Peyer's patch (tissue), 4 donors: ENCODE measurements around the gene WIPF1.

Experiments
- POLR2A ChIP-seq, 2 donors: fragments of 450-650 bp; IDR thresholded peaks; one replicate each; pipeline ENCODE4 v1.5.1; 2017; ENCODE audit warnings: antibody characterized with exemption in 2 of 2, mild to moderate bottlenecking in 2 of 2, moderate library complexity in 2 of 2
- TF ChIP-seq, protein P1 (sequence below), 6 experiments: fragments of 450-650 bp in 4 of 6; fragments of 200-600 bp in 2 of 6; sonication (generic) in 1 of 6; IDR thresholded peaks; one replicate each; pipeline ENCODE4 v1.5.1; 2017 to 2019; ENCODE audit warnings: antibody characterized with exemption in 6 of 6, mild to moderate bottlenecking in 3 of 6, moderate library complexity in 1 of 6

DNA sequence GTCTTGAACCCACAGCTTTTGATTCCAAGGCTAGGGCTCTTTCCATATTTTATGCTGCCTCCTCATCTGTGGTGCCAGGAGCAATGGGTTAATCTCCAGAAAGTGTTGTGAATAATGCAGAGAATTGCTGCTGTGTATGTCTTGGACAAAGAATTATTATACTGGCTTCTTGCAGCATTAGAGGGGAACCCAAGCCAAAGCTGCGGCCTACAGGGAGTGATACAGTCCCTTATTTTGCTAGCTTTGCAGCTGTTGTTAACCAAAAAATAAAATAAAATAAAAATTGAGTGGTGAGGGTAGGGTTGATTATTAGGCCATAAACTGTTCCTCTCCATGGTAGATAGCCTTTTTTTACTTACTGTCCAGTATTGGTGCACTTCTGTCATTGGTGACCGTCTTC lies 16.7 kb downstream of the WIPF1 start:
- TF ChIP-seq POLR2A (IDR thresholded peaks at IDR 0.05): no peak
- TF ChIP-seq, protein P1, sequence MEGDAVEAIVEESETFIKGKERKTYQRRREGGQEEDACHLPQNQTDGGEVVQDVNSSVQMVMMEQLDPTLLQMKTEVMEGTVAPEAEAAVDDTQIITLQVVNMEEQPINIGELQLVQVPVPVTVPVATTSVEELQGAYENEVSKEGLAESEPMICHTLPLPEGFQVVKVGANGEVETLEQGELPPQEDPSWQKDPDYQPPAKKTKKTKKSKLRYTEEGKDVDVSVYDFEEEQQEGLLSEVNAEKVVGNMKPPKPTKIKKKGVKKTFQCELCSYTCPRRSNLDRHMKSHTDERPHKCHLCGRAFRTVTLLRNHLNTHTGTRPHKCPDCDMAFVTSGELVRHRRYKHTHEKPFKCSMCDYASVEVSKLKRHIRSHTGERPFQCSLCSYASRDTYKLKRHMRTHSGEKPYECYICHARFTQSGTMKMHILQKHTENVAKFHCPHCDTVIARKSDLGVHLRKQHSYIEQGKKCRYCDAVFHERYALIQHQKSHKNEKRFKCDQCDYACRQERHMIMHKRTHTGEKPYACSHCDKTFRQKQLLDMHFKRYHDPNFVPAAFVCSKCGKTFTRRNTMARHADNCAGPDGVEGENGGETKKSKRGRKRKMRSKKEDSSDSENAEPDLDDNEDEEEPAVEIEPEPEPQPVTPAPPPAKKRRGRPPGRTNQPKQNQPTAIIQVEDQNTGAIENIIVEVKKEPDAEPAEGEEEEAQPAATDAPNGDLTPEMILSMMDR (IDR thresholded peaks at IDR 0.05): no peak
